GM12891 (cell line): ENCODE measurements around the gene OVOL2.

Experiments
- POLR2A ChIP-seq: IDR thresholded peaks from 2 replicates; pipeline ENCODE4 v1.6.1; 2011; ENCODE audit warnings: low read depth, low read length, control low read depth
- POLR2AphosphoS5 ChIP-seq: IDR thresholded peaks from 2 replicates; pipeline ENCODE4 v1.6.1; 2011; ENCODE audit warnings: low read depth, low read length, control low read depth
- SPI1 ChIP-seq: IDR thresholded peaks from 2 replicates; pipeline ENCODE4 v1.6.1; 2011; ENCODE audit warnings: low read depth, low read length, control low read depth
- TAF1 ChIP-seq: IDR thresholded peaks from 2 replicates; pipeline ENCODE4 v1.6.1; 2011; ENCODE audit warnings: low read depth, low read length, control low read depth

DNA sequence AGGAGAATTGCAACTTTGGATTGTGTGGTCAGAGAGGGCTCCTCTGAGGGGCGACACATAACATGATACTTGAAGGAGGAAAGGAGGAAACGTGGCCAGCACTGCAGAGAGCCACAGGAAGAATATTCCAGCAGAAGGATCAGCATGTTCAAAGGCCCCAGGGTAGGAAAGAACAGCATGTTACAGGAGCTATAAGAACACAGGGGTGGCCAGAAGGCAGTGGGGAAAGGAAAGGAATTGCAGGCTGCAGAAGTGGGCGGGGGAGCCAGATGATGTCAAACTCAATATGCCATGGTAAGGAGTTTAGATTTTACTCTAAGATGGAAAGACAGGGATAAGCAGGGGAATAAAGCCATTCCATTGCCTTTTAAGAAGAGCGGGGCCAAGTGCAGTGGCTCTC, 58.1 kb downstream of the OVOL2 start:
- TF ChIP-seq POLR2AphosphoS5 (no peak), POLR2A (no peak), TAF1 (no peak), SPI1 (no peak)
